Effector CD8-positive, alpha-beta T cell (primary cell): ENCODE measurements around the gene MOGAT1.

Experiments
- DNase-seq: peaks from one replicate; lab custom pipeline; 2025; lab: John Stamatoyannopoulos, UW
- total RNA-seq, 4 experiments: gene quantifications; one replicate each; lab custom pipeline; 2026; lab: John Stamatoyannopoulos, UW

Gene MOGAT1
- 0 to 0.09 (median 0) reads per million in 4 experiments for total RNA-seq

GRCh38 chr2:222671259-222672067, at the start of gene MOGAT1:
Gene MOGAT1, plus strand, starts transcription at chr2:222671658. Its CDS starts 128 bp downstream, at chr2:222671786.
- DNase-seq, result no peak

GRCh38 chr2:222621893-222622292, 49.6 kb upstream of the MOGAT1 start:
- DNase-seq, result no peak

GRCh38 chr2:222622910-222623309, 48.5 kb upstream of the MOGAT1 start:
- no peak for DNase-seq

GRCh38 chr2:222623756-222624309, 47.6 kb upstream of the MOGAT1 start:
- DNase-seq, result no peak

- no peak for DNase-seq
Observed at GRCh38 chr2:222627764-222628163, 43.7 kb upstream of the MOGAT1 start.

- DNase-seq, result no peak
Observed at GRCh38 chr2:222635295-222635694, 36.2 kb upstream of the MOGAT1 start.

GRCh38 chr2:222637067-222637466, 34.4 kb upstream of the MOGAT1 start:
- no peak for DNase-seq

- DNase-seq, result no peak
Observed at GRCh38 chr2:222641336-222641735, 30.1 kb upstream of the MOGAT1 start.

GRCh38 chr2:222643134-222643533, 28.3 kb upstream of the MOGAT1 start:
- DNase-seq, result no peak

- no peak for DNase-seq
Observed at GRCh38 chr2:222646008-222646407, 25.4 kb upstream of the MOGAT1 start.

- DNase-seq, result no peak
Observed at GRCh38 chr2:222649801-222650200, 21.7 kb upstream of the MOGAT1 start.

GRCh38 chr2:222651718-222652418, 19.6 kb upstream of the MOGAT1 start:
- no peak for DNase-seq

GRCh38 chr2:222652491-222653255, 18.8 kb upstream of the MOGAT1 start:
- no peak for DNase-seq

- DNase-seq, result no peak
Observed at GRCh38 chr2:222653280-222653679, 18.2 kb upstream of the MOGAT1 start.

GRCh38 chr2:222655787-222656525, 15.5 kb upstream of the MOGAT1 start, which contains the start of gene FARSB:
Gene FARSB, minus strand, starts transcription at chr2:222656092. Its CDS starts 19 bp downstream, at chr2:222656073.
- DNase-seq, result peak; percentile 90

- DNase-seq, result no peak
Observed at GRCh38 chr2:222656526-222657446, 14.7 kb upstream of the MOGAT1 start.

- no peak for DNase-seq
Observed at GRCh38 chr2:222663479-222663878, 8.0 kb upstream of the MOGAT1 start.

- DNase-seq, result no peak
Observed at GRCh38 chr2:222668494-222669154, 2.8 kb upstream of the MOGAT1 start.

- DNase-seq, result no peak
Observed at GRCh38 chr2:222669353-222669752, 2.1 kb upstream of the MOGAT1 start.
